WTC11 (cell line): ENCODE results near the gene FGF14. TPM values are rescaled to one million over a fixed set of nuclear protein-coding genes. Genes with fewer than 3 reads are reported as not detected.

Experiments
- ATAC-seq: fragments of 200-7000 bp; cut with Tn5 transposase; 2 replicates; pipeline ENCODE4 v1.10.0; 2021; ENCODE audit warnings: mild to moderate bottlenecking, moderate library complexity
- CTCF ChIA-PET: fragments of 300-600 bp; sonication (Branson Sonifier 250); formaldehyde crosslinking; loops from one replicate; lab custom pipeline; 2021; ENCODE audit warnings: antibody characterized with exemption; lab: Charles Lee
- POLR2A ChIA-PET: fragments of 350-600 bp; sonication (Branson Sonifier 250); formaldehyde crosslinking; loops from one replicate; lab custom pipeline; 2021; ENCODE audit warnings: antibody characterized with exemption; lab: Charles Lee
- DNase-seq: peaks from one replicate; pipeline ENCODE4 v3.0.0; 2021; ENCODE audit warnings: low spot score
- H3K27ac Mint-ChIP-seq: 2 replicates; pipeline ENCODE4 v1.8.0; 2021; ENCODE audit warnings: mixed read lengths
- H3K27me3 Mint-ChIP-seq: 2 replicates; pipeline ENCODE4 v1.8.0; 2021; ENCODE audit warnings: low read depth, mild to moderate bottlenecking, moderate library complexity, mixed read lengths
- H3K36me3 Mint-ChIP-seq: 2 replicates; pipeline ENCODE4 v1.8.0; 2021; ENCODE audit warnings: mixed read lengths
- H3K4me1 Mint-ChIP-seq: 2 replicates; pipeline ENCODE4 v1.8.0; 2022; ENCODE audit warnings: mixed read lengths
- H3K4me3 Mint-ChIP-seq: 2 replicates; pipeline ENCODE4 v1.8.0; 2021; ENCODE audit warnings: mild to moderate bottlenecking, moderate library complexity, mixed read lengths
- H3K9me3 Mint-ChIP-seq: 2 replicates; pipeline ENCODE4 v1.8.0; 2021; ENCODE audit warnings: mixed read lengths
- ATF1 ChIP-seq: sonication (generic); formaldehyde crosslinking; IDR thresholded peaks from 2 replicates; pipeline ENCODE4 v1.8.1; 2023; ENCODE audit warnings: mild to moderate bottlenecking, moderate library complexity, missing genetic modification reagents
- CBFB ChIP-seq: sonication (generic); formaldehyde crosslinking; IDR thresholded peaks from 2 replicates; pipeline ENCODE4 v1.8.1; 2022; ENCODE audit warnings: mild to moderate bottlenecking, low read depth, missing genetic modification reagents
- CREM ChIP-seq: sonication (generic); formaldehyde crosslinking; IDR thresholded peaks from 2 replicates; pipeline ENCODE4 v1.8.1; 2022; ENCODE audit warnings: mild to moderate bottlenecking, missing genetic modification reagents, moderate library complexity
- ESRRA ChIP-seq: sonication (generic); formaldehyde crosslinking; IDR thresholded peaks from 2 replicates; pipeline ENCODE4 v1.8.1; 2022; ENCODE audit warnings: mild to moderate bottlenecking, missing genetic modification reagents, borderline replicate concordance
- ETV6 ChIP-seq: sonication (generic); formaldehyde crosslinking; IDR thresholded peaks from 2 replicates; pipeline ENCODE4 v1.8.1; 2022; ENCODE audit warnings: mild to moderate bottlenecking, missing genetic modification reagents
- FOXP1 ChIP-seq: sonication (generic); formaldehyde crosslinking; IDR thresholded peaks from 2 replicates; pipeline ENCODE4 v1.8.0; 2022; ENCODE audit warnings: missing genetic modification reagents, mild to moderate bottlenecking, moderate library complexity, borderline replicate concordance
- HMGA2 ChIP-seq: fragments of 250-450 bp; sonication (Bioruptor Pico); IDR thresholded peaks from 2 replicates; pipeline ENCODE4 v1.4.0; 2021; ENCODE audit warnings: mild to moderate bottlenecking, moderate library complexity
- MYBL2 ChIP-seq: sonication (generic); formaldehyde crosslinking; IDR thresholded peaks from 2 replicates; pipeline ENCODE4 v1.8.1; 2023; ENCODE audit warnings: mild to moderate bottlenecking, moderate library complexity, missing genetic modification reagents
- NFYB ChIP-seq: sonication (generic); formaldehyde crosslinking; conservative IDR thresholded peaks from 2 replicates; pipeline ENCODE4 v1.8.0; 2022; ENCODE audit warnings: low read depth, missing genetic modification reagents
- RORB ChIP-seq: fragments of 250-450 bp; sonication (Bioruptor Pico); IDR thresholded peaks from 2 replicates; pipeline ENCODE4 v1.9.0; 2021; ENCODE audit warnings: mild to moderate bottlenecking
- SMAD4 ChIP-seq: sonication (generic); formaldehyde crosslinking; IDR thresholded peaks from 2 replicates; pipeline ENCODE4 v1.8.0; 2022; ENCODE audit warnings: mild to moderate bottlenecking, missing genetic modification reagents
- SOX15 ChIP-seq: fragments of 250-450 bp; sonication (Bioruptor Pico); IDR thresholded peaks from 2 replicates; pipeline ENCODE4 v1.9.0; 2021; ENCODE audit warnings: mild to moderate bottlenecking
- ZNF138 ChIP-seq: sonication (generic); formaldehyde crosslinking; conservative IDR thresholded peaks from 2 replicates; pipeline ENCODE4 v1.8.1; 2022; ENCODE audit warnings: mild to moderate bottlenecking, moderate library complexity, missing genetic modification reagents
- total RNA-seq: library from RNA; stranded (reverse); gene quantifications from 3 replicates; pipeline ENCODE4 v1.2.3, GENCODE V29; 2021
- TF ChIP-seq, protein P1 (sequence below): sonication (generic); formaldehyde crosslinking; IDR thresholded peaks from 2 replicates; pipeline ENCODE4 v1.8.0; 2023; ENCODE audit warnings: missing genetic modification reagents
- TF ChIP-seq, protein P2 (sequence below): sonication (generic); formaldehyde crosslinking; IDR thresholded peaks from 2 replicates; pipeline ENCODE4 v1.8.1; 2023; ENCODE audit warnings: mild to moderate bottlenecking, missing genetic modification reagents
- TF ChIP-seq, protein P3 (sequence below): sonication (generic); formaldehyde crosslinking; IDR thresholded peaks from 2 replicates; pipeline ENCODE4 v1.8.0; 2022; ENCODE audit warnings: missing genetic modification reagents
- TF ChIP-seq, protein P4 (sequence below): sonication (generic); formaldehyde crosslinking; conservative IDR thresholded peaks from 2 replicates; pipeline ENCODE4 v1.8.1; 2022; ENCODE audit warnings: mild to moderate bottlenecking, missing genetic modification reagents
- TF ChIP-seq, protein P5 (sequence below): fragments of 250-450 bp; sonication (Bioruptor Pico); IDR thresholded peaks from 2 replicates; pipeline ENCODE4 v1.9.0; 2021; ENCODE audit warnings: moderate library complexity, mild to moderate bottlenecking, inconsistent platforms, borderline replicate concordance
- TF ChIP-seq, protein P6 (sequence below): sonication (generic); formaldehyde crosslinking; IDR thresholded peaks from 2 replicates; pipeline ENCODE4 v1.8.1; 2022; ENCODE audit warnings: low read depth, missing genetic modification reagents, borderline replicate concordance
- TF ChIP-seq, protein P7 (sequence below): fragments of 250-450 bp; sonication (Bioruptor Pico); IDR thresholded peaks from 2 replicates; pipeline ENCODE4 v2.1.2; 2022; ENCODE audit warnings: mild to moderate bottlenecking, moderate library complexity

The FGF14 gene
- total RNA-seq, 1 experiment from 2014 or later = 0.28 TPM

DNA sequence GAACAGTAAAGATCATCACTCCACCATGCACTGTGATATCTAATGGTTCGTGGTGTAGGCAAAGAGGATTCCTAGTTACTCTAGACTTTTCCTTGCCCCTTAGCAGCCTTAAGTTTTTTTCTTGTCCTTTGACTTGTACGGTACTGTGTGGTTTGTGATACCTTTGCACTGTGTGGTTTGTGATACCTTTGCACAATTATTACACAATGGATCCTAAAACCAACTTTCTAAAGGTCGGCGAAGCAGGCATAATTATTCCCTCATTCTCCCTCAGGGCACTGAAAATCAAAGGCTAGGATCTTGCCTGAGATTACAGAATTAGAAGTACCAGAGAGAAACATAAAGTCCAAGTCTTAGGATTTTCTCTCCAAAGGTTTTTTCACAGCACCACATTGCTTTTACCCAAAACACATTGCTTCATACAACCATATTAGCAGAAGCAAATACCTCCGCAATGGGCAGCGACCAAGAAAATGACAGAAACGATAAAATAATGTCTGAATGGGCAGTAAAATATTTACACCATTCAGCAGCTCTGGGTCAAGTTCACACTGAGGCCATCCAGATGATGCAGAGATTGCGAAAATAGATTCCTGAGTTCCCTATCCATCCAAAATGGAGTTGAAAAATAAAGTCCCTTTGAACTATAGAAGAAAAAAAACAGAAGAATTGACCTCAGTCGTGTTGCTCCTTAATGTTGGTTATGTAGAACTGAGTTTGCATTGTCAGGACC is 106.4 kb downstream of the FGF14 start:
- Mint-ChIP-seq H3K36me3 (no peaks in the 10 kb centered on the region), H3K27ac (no peak overlapping the region), H3K9me3 (no peaks in the 10 kb centered on the region), H3K27me3 (no peaks in the 10 kb centered on the region), H3K4me3 (no peak overlapping the region), H3K4me1 (peaks cover 4% of the 10 kb centered on the region; the same call in 1 of the 2 replicates)
- ChIA-PET POLR2A (no interaction called here), CTCF (no interaction called here)
- TF ChIP-seq, protein P1, sequence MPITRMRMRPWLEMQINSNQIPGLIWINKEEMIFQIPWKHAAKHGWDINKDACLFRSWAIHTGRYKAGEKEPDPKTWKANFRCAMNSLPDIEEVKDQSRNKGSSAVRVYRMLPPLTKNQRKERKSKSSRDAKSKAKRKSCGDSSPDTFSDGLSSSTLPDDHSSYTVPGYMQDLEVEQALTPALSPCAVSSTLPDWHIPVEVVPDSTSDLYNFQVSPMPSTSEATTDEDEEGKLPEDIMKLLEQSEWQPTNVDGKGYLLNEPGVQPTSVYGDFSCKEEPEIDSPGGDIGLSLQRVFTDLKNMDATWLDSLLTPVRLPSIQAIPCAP (CRISPR knock-in tag) = no peak
- TF ChIP-seq, protein P2, sequence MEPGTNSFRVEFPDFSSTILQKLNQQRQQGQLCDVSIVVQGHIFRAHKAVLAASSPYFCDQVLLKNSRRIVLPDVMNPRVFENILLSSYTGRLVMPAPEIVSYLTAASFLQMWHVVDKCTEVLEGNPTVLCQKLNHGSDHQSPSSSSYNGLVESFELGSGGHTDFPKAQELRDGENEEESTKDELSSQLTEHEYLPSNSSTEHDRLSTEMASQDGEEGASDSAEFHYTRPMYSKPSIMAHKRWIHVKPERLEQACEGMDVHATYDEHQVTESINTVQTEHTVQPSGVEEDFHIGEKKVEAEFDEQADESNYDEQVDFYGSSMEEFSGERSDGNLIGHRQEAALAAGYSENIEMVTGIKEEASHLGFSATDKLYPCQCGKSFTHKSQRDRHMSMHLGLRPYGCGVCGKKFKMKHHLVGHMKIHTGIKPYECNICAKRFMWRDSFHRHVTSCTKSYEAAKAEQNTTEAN (CRISPR knock-in tag) = no peak
- TF ChIP-seq ESRRA (CRISPR knock-in tag) (no peak), RORB (CRISPR knock-in tag) (no peak), SMAD4 (CRISPR knock-in tag) (no peak), ATF1 (no peak), MYBL2 (no peak)
- TF ChIP-seq, protein P3, sequence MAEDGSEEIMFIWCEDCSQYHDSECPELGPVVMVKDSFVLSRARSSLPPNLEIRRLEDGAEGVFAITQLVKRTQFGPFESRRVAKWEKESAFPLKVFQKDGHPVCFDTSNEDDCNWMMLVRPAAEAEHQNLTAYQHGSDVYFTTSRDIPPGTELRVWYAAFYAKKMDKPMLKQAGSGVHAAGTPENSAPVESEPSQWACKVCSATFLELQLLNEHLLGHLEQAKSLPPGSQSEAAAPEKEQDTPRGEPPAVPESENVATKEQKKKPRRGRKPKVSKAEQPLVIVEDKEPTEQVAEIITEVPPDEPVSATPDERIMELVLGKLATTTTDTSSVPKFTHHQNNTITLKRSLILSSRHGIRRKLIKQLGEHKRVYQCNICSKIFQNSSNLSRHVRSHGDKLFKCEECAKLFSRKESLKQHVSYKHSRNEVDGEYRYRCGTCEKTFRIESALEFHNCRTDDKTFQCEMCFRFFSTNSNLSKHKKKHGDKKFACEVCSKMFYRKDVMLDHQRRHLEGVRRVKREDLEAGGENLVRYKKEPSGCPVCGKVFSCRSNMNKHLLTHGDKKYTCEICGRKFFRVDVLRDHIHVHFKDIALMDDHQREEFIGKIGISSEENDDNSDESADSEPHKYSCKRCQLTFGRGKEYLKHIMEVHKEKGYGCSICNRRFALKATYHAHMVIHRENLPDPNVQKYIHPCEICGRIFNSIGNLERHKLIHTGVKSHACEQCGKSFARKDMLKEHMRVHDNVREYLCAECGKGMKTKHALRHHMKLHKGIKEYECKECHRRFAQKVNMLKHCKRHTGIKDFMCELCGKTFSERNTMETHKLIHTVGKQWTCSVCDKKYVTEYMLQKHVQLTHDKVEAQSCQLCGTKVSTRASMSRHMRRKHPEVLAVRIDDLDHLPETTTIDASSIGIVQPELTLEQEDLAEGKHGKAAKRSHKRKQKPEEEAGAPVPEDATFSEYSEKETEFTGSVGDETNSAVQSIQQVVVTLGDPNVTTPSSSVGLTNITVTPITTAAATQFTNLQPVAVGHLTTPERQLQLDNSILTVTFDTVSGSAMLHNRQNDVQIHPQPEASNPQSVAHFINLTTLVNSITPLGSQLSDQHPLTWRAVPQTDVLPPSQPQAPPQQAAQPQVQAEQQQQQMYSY (CRISPR knock-in tag) = no peak
- TF ChIP-seq, protein P4, sequence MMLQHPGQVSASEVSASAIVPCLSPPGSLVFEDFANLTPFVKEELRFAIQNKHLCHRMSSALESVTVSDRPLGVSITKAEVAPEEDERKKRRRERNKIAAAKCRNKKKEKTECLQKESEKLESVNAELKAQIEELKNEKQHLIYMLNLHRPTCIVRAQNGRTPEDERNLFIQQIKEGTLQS (CRISPR knock-in tag) = no peak
- TF ChIP-seq, protein P5, sequence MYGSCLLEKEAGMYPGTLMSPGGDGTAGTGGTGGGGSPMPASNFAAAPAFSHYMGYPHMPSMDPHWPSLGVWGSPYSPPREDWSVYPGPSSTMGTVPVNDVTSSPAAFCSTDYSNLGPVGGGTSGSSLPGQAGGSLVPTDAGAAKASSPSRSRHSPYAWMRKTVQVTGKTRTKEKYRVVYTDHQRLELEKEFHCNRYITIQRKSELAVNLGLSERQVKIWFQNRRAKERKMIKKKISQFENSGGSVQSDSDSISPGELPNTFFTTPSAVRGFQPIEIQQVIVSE = no peak
- DNase-seq = no peak
- no peak for ATAC-seq

DNA sequence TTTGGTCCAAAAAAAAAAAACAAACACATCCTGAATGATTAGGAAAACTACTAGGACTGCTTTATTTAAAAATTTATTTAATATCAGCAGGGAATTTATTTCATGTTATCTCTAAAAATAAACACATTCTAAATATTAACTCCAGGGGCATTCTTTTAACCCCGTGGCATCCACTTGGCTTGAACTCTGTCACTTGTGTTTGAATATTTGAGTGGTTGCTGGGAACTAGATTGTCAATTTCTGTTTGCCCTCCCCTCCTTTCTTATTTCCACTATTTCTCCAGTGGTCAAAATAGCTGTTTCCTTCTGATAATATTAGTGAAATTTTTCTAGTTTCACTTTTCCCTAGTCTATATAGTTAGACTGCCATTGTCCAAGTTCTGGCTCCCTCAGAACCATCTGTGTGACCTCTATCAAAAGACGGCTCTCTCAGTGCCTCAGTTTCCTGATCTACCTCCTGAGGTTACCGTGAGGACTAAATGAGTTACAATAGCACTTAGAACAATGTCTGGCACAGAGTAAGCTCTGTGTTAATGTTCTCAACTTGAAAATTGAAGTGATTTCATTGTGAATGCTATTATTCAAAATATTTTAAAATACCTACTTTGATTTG is 107.3 kb downstream of the FGF14 start:
- Mint-ChIP-seq H3K4me3 (no peak overlapping the region), H3K36me3 (no peaks in the 10 kb centered on the region), H3K9me3 (no peaks in the 10 kb centered on the region), H3K4me1 (peaks cover 4% of the 10 kb centered on the region; the same call in 1 of the 2 replicates), H3K27me3 (no peaks in the 10 kb centered on the region)
- CTCF ChIA-PET = no interaction called here
- DNase-seq (no peak), ATAC-seq (no peak)
- POLR2A ChIA-PET = no interaction called here
- no peak for TF ChIP-seq SOX15 (CRISPR knock-in tag)
- TF ChIP-seq ZNF138 = no peak
- no peak for TF ChIP-seq NFYB (CRISPR knock-in tag)
- TF ChIP-seq, protein P6, sequence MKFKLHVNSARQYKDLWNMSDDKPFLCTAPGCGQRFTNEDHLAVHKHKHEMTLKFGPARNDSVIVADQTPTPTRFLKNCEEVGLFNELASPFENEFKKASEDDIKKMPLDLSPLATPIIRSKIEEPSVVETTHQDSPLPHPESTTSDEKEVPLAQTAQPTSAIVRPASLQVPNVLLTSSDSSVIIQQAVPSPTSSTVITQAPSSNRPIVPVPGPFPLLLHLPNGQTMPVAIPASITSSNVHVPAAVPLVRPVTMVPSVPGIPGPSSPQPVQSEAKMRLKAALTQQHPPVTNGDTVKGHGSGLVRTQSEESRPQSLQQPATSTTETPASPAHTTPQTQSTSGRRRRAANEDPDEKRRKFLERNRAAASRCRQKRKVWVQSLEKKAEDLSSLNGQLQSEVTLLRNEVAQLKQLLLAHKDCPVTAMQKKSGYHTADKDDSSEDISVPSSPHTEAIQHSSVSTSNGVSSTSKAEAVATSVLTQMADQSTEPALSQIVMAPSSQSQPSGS (CRISPR knock-in tag) = no peak
- TF ChIP-seq CBFB = no peak
- no peak for TF ChIP-seq CREM (CRISPR knock-in tag)
- no peak for TF ChIP-seq HMGA2 (CRISPR knock-in tag)
- TF ChIP-seq FOXP1 (CRISPR knock-in tag) = no peak
- TF ChIP-seq, protein P3 (CRISPR knock-in tag) = no peak
- TF ChIP-seq, protein P7, sequence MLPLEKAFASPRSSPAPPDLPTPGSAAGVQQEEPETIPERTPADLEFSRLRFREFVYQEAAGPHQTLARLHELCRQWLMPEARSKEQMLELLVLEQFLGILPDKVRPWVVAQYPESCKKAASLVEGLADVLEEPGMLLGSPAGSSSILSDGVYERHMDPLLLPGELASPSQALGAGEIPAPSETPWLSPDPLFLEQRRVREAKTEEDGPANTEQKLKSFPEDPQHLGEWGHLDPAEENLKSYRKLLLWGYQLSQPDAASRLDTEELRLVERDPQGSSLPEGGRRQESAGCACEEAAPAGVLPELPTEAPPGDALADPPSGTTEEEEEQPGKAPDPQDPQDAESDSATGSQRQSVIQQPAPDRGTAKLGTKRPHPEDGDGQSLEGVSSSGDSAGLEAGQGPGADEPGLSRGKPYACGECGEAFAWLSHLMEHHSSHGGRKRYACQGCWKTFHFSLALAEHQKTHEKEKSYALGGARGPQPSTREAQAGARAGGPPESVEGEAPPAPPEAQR = no peak
- TF ChIP-seq ETV6 (CRISPR knock-in tag) = no peak
- TF ChIP-seq, all 79 proteins: peak for 0
- H3K27ac Mint-ChIP-seq = no peak overlapping the region
